ENCODE data around the gene AMPD1.

The AMPD1 gene

GRCh38 chr1:114695430-114696058, at the start of gene AMPD1:
Gene AMPD1, minus strand, starts transcription at chr1:114695546. Its CDS starts 75 bp downstream, at chr1:114695471.
- Histone ChIP-seq H3K4me3 (ENCODE audit: low read depth, low read length) (no peak within 1 kb of the TSS), H3K79me2 (ENCODE audit: control insufficient read depth, insufficient read depth, low read length, unreplicated experiment) (no peaks in the 10 kb centered on the region), H3K27me3 (ENCODE audit: insufficient read depth, low read length) (peaks cover 5% of the 10 kb centered on the region; the same call in 1 of the 2 replicates), H3K36me3 (ENCODE audit: insufficient read depth, low read length) (no peaks in the 10 kb centered on the region), H3K4me1 (ENCODE audit: control insufficient read depth, insufficient read depth, low read length, unreplicated experiment) (no peaks in the 10 kb centered on the region), H2AFZ (ENCODE audit: low read length, unreplicated experiment) (no peak within 1 kb of the TSS), H3K27ac (ENCODE audit: low read depth, low read length) (no peak within 1 kb of the TSS)

DNA sequence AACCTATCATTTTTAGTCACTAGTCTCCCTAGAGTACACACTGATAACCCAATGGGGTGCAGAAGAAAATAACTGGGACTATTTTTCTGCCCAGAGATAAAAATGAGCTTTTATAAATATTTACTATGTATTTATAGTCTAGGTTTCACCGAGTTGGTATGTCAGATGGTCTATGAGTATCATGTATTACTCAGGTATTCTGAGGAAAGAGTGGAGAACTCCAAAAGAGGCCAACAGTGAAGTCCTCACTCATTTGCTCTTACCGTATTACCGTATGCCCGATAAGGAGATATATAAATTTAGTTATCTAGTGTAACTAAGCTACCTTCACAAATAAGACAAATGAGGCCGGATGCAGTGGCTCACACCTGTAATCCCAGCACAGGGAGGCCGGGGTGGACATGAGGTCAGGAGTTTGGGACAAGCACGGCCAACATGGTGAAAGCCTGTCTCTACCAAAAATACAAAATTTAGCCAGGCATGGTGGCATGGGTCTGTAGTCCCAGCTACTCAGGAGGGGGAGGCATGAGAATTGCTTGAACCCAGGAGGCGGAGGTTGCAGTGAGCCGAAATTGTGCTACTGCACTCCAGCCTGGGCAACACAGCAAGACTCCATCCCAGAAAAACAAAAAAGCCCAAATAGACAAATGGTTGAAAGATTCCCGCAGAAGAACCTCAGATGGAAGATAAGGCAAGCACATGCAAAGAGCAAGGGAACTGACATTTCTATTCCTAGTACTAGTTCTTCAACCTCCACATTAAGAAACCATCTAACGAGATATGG, 46.8 kb upstream of the AMPD1 start:
- Histone ChIP-seq H3K27me3 (ENCODE audit: insufficient read depth, low read length) (no peaks in the 10 kb centered on the region), H3K36me3 (ENCODE audit: insufficient read depth, low read length) (peaks cover 42% of the 10 kb centered on the region), H3K4me1 (ENCODE audit: control insufficient read depth, insufficient read depth, low read length, unreplicated experiment) (peaks cover 7% of the 10 kb centered on the region), H3K27ac (ENCODE audit: low read depth, low read length) (no peak overlapping the region), H3K79me2 (ENCODE audit: control insufficient read depth, insufficient read depth, low read length, unreplicated experiment) (peaks cover 89% of the 10 kb centered on the region), H3K4me3 (ENCODE audit: low read depth, low read length) (no peak overlapping the region), H2AFZ (ENCODE audit: low read length, unreplicated experiment) (no peak overlapping the region)

- Histone ChIP-seq H3K79me2 (ENCODE audit: control insufficient read depth, insufficient read depth, low read length, unreplicated experiment) (peaks cover 77% of the 10 kb centered on the region), H3K36me3 (ENCODE audit: insufficient read depth, low read length) (peaks cover 51% of the 10 kb centered on the region), H2AFZ (ENCODE audit: low read length, unreplicated experiment) (no peak overlapping the region), H3K4me3 (ENCODE audit: low read depth, low read length) (no peak overlapping the region), H3K27me3 (ENCODE audit: insufficient read depth, low read length) (no peaks in the 10 kb centered on the region), H3K27ac (ENCODE audit: low read depth, low read length) (no peak overlapping the region), H3K4me1 (ENCODE audit: control insufficient read depth, insufficient read depth, low read length, unreplicated experiment) (no peaks in the 10 kb centered on the region)
These were observed 45.0 kb upstream of the AMPD1 start for GRCh38 chr1:114740331-114740730.

DNA sequence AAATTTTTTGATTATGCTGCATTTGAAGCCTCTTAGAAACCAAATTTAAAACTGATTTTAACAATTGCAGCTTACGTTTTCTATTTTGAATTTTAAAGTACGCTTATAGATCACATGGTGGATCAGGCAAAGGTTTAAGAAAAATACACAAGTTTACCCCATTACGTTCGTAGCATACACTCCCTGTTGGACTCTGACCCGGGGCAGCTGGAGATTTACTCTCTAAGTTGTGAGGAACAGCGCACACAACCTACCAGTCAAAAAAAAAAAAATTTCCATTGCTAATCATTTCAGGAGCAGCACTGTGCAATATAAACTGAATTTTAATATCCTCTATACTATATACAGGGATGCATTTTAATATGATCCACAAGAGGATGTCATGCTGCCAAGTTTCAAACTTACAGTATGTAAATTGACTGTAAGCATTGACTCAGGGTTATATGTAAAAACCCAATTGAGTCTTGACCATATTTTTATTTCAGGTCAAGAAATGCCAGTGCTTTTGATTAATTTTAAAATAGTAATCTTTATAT, 42.0 kb upstream of the AMPD1 start:
- no peak overlapping the region for H3K27ac ChIP-seq (ENCODE audit: low read depth, low read length)
- H3K27me3 ChIP-seq (ENCODE audit: insufficient read depth, low read length): no peaks in the 10 kb centered on the region
- H3K4me1 ChIP-seq (ENCODE audit: control insufficient read depth, insufficient read depth, low read length, unreplicated experiment): no peaks in the 10 kb centered on the region
- H3K79me2 ChIP-seq (ENCODE audit: control insufficient read depth, insufficient read depth, low read length, unreplicated experiment): peaks cover 51% of the 10 kb centered on the region
- no peak overlapping the region for H3K4me3 ChIP-seq (ENCODE audit: low read depth, low read length)
- no peak overlapping the region for H2AFZ ChIP-seq (ENCODE audit: low read length, unreplicated experiment)
- H3K36me3 ChIP-seq (ENCODE audit: insufficient read depth, low read length): peaks cover 62% of the 10 kb centered on the region

DNA sequence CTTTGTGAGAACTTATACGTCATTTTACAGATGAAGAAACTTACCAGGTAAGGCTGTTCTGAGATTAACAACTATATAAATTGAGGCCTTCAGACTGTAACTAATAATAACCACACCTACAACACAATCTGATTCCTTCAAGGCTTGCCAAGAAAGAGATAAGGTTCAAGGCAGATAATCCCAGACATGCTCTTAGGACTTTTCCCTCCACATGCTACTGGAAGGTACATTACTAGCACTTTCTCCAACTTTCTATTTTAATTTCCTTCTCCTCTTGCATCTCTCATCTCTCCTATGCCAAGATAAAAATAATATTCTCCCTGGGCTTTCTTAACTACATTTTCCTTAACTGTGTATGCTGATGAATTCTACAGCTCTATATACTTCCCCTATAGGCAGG, 40.1 kb upstream of the AMPD1 start:
- H3K79me2 ChIP-seq (ENCODE audit: control insufficient read depth, insufficient read depth, low read length, unreplicated experiment): peaks cover 34% of the 10 kb centered on the region
- no peak overlapping the region for H2AFZ ChIP-seq (ENCODE audit: low read length, unreplicated experiment)
- H3K4me1 ChIP-seq (ENCODE audit: control insufficient read depth, insufficient read depth, low read length, unreplicated experiment): no peaks in the 10 kb centered on the region
- H3K27me3 ChIP-seq (ENCODE audit: insufficient read depth, low read length): no peaks in the 10 kb centered on the region
- H3K27ac ChIP-seq (ENCODE audit: low read depth, low read length): no peak overlapping the region
- no peak overlapping the region for H3K4me3 ChIP-seq (ENCODE audit: low read depth, low read length)
- H3K36me3 ChIP-seq (ENCODE audit: insufficient read depth, low read length): peaks cover 75% of the 10 kb centered on the region

- H3K4me3 ChIP-seq (ENCODE audit: low read depth, low read length): no peak overlapping the region
- H3K27me3 ChIP-seq (ENCODE audit: insufficient read depth, low read length): no peaks in the 10 kb centered on the region
- no peak overlapping the region for H3K27ac ChIP-seq (ENCODE audit: low read depth, low read length)
- no peaks in the 10 kb centered on the region for H3K4me1 ChIP-seq (ENCODE audit: control insufficient read depth, insufficient read depth, low read length, unreplicated experiment)
- peaks cover 64% of the 10 kb centered on the region for H3K36me3 ChIP-seq (ENCODE audit: insufficient read depth, low read length)
- peaks cover 12% of the 10 kb centered on the region for H3K79me2 ChIP-seq (ENCODE audit: control insufficient read depth, insufficient read depth, low read length, unreplicated experiment)
- H2AFZ ChIP-seq (ENCODE audit: low read length, unreplicated experiment): no peak overlapping the region
These were observed 34.4 kb upstream of the AMPD1 start for GRCh38 chr1:114729782-114730181.

GRCh38 chr1:114728553-114728952, 33.2 kb upstream of the AMPD1 start:
- Histone ChIP-seq H3K27ac (ENCODE audit: low read depth, low read length) (no peak overlapping the region), H3K4me3 (ENCODE audit: low read depth, low read length) (no peak overlapping the region), H3K27me3 (ENCODE audit: insufficient read depth, low read length) (no peaks in the 10 kb centered on the region), H3K4me1 (ENCODE audit: control insufficient read depth, insufficient read depth, low read length, unreplicated experiment) (no peaks in the 10 kb centered on the region), H3K79me2 (ENCODE audit: control insufficient read depth, insufficient read depth, low read length, unreplicated experiment) (peaks cover 12% of the 10 kb centered on the region), H3K36me3 (ENCODE audit: insufficient read depth, low read length) (peaks cover 64% of the 10 kb centered on the region), H2AFZ (ENCODE audit: low read length, unreplicated experiment) (no peak overlapping the region)

- Histone ChIP-seq H3K4me3 (ENCODE audit: low read depth, low read length) (no peak overlapping the region), H3K27me3 (ENCODE audit: insufficient read depth, low read length) (no peaks in the 10 kb centered on the region), H2AFZ (ENCODE audit: low read length, unreplicated experiment) (no peak overlapping the region), H3K79me2 (ENCODE audit: control insufficient read depth, insufficient read depth, low read length, unreplicated experiment) (peaks cover 6% of the 10 kb centered on the region), H3K4me1 (ENCODE audit: control insufficient read depth, insufficient read depth, low read length, unreplicated experiment) (peaks cover under 1% of the 10 kb centered on the region), H3K36me3 (ENCODE audit: insufficient read depth, low read length) (peaks cover 61% of the 10 kb centered on the region), H3K27ac (ENCODE audit: low read depth, low read length) (no peak overlapping the region)
These were observed 29.9 kb upstream of the AMPD1 start for GRCh38 chr1:114725230-114725629.

DNA sequence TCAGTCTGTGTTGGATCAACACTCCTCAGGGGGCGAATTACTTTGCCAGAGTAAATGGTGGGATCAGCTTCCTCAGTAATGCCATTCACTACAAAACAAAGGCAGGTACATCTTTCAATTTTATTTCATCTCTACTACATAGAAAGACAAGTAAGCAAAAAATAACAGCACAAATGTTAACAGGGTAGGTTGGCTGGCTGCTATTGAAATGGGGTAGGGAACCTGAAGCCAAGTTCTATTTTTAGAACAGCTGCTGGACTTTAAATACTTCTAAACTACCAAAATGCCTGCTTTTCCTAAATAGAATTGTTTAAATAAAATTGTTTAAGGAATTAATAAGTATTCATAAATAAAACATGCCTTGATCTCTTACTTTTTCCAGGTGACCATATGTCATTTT, 28.6 kb upstream of the AMPD1 start:
- Histone ChIP-seq H3K27ac (ENCODE audit: low read depth, low read length) (no peak overlapping the region), H3K27me3 (ENCODE audit: insufficient read depth, low read length) (no peaks in the 10 kb centered on the region), H3K4me1 (ENCODE audit: control insufficient read depth, insufficient read depth, low read length, unreplicated experiment) (peaks cover 11% of the 10 kb centered on the region), H2AFZ (ENCODE audit: low read length, unreplicated experiment) (no peak overlapping the region), H3K36me3 (ENCODE audit: insufficient read depth, low read length) (peaks cover 63% of the 10 kb centered on the region), H3K79me2 (ENCODE audit: control insufficient read depth, insufficient read depth, low read length, unreplicated experiment) (no peaks in the 10 kb centered on the region), H3K4me3 (ENCODE audit: low read depth, low read length) (no peak overlapping the region)

- Histone ChIP-seq H3K36me3 (ENCODE audit: insufficient read depth, low read length) (peaks cover 68% of the 10 kb centered on the region), H3K27ac (ENCODE audit: low read depth, low read length) (no peak overlapping the region), H3K79me2 (ENCODE audit: control insufficient read depth, insufficient read depth, low read length, unreplicated experiment) (no peaks in the 10 kb centered on the region), H2AFZ (ENCODE audit: low read length, unreplicated experiment) (no peak overlapping the region), H3K4me1 (ENCODE audit: control insufficient read depth, insufficient read depth, low read length, unreplicated experiment) (peaks cover 14% of the 10 kb centered on the region), H3K4me3 (ENCODE audit: low read depth, low read length) (no peak overlapping the region), H3K27me3 (ENCODE audit: insufficient read depth, low read length) (no peaks in the 10 kb centered on the region)
These were observed 28.1 kb upstream of the AMPD1 start for GRCh38 chr1:114723457-114723856.

- Histone ChIP-seq H3K27me3 (ENCODE audit: insufficient read depth, low read length) (no peaks in the 10 kb centered on the region), H3K4me1 (ENCODE audit: control insufficient read depth, insufficient read depth, low read length, unreplicated experiment) (peaks cover 16% of the 10 kb centered on the region), H3K4me3 (ENCODE audit: low read depth, low read length) (no peak overlapping the region), H3K79me2 (ENCODE audit: control insufficient read depth, insufficient read depth, low read length, unreplicated experiment) (peaks cover 11% of the 10 kb centered on the region), H3K27ac (ENCODE audit: low read depth, low read length) (no peak overlapping the region), H2AFZ (ENCODE audit: low read length, unreplicated experiment) (no peak overlapping the region), H3K36me3 (ENCODE audit: insufficient read depth, low read length) (peaks cover 62% of the 10 kb centered on the region)
These were observed 25.1 kb upstream of the AMPD1 start for GRCh38 chr1:114720492-114720891.
